BLaER1 treated with 17β-estradiol and CSF1 and Interleukin-3, amounts not matched to agents 10 nM and 100 nM (cell line): ENCODE data around the gene LRRC7.
"Not testable (repeated sequence)": the region's sequence is repeated elsewhere in the genome, so short reads cannot be mapped to it uniquely, and the experiment has no call there.

Experiments
- H3K27ac ChIP-seq, 11 experiments: shearing (Covaris generic); formaldehyde crosslinking; 2 replicates each; pipeline ENCODE4 v1.8.1; 2022
- H3K27me3 ChIP-seq, 11 experiments: shearing (Covaris generic); formaldehyde crosslinking; 2 replicates each; pipeline ENCODE4 v1.8.1; 2022
- H3K36me3 ChIP-seq, 11 experiments: shearing (Covaris generic); formaldehyde crosslinking; 2 replicates each; pipeline ENCODE4 v1.8.1; 2022
- H3K4me1 ChIP-seq, 10 experiments: shearing (Covaris generic); formaldehyde crosslinking; 2 replicates each; pipeline ENCODE4 v1.8.1; 2022
- H3K4me2 ChIP-seq, 11 experiments: shearing (Covaris generic); formaldehyde crosslinking; 2 replicates each; pipeline ENCODE4 v1.8.1; 2022
- H3K4me3 ChIP-seq, 10 experiments: shearing (Covaris generic); formaldehyde crosslinking; 2 replicates each; pipeline ENCODE4 v1.8.1; 2022
- H3K9ac ChIP-seq, 11 experiments: shearing (Covaris generic); formaldehyde crosslinking; 2 replicates each; pipeline ENCODE4 v1.8.1; 2022
- H3K9me3 ChIP-seq, 11 experiments: shearing (Covaris generic); formaldehyde crosslinking; replicated peaks in 1 of 11; 2 replicates each; pipeline ENCODE4 v1.8.1; 2022
- H4K20me1 ChIP-seq, 11 experiments: shearing (Covaris generic); formaldehyde crosslinking; 2 replicates each; pipeline ENCODE4 v1.8.1; 2022
- Cebpa-rat ChIP-seq, 11 experiments: shearing (Covaris generic); IDR thresholded peaks; 2 replicates each; pipeline ENCODE4 v1.8.1; 2022

The LRRC7 gene

DNA sequence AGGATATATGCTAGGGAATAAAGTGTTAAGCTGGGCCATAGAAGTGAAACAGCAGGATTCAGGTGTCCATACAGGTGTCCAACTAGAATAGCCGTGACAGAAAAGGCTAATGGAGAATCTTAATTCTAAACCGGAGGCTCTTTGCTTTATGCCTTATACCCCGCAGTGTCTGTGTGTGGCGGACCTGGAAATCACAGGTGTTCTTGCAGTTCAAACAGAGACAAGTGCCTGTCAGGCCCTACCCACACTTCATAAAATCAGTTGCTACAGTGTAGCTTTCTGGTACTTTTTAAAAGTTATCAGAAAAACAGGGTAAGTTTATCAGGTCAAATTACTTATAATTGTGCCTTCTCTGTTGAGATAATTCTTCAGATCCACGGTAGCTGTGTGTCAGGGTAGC, 293.9 kb downstream of the LRRC7 start:
- Histone ChIP-seq H3K4me3 (no peak overlapping the region), H3K36me3 (no peaks in the 10 kb centered on the region), H4K20me1 (no peaks in the 10 kb centered on the region), H3K27ac (no peak overlapping the region), H3K4me1 (peaks cover 0 to 10% (median 4%) of the 10 kb centered on the region in 10 experiments; a peak in 6 of 20 replicates), H3K4me2 (no peak overlapping the region), H3K9ac (no peak overlapping the region), H3K9me3 (no peaks in the 10 kb centered on the region), H3K27me3 (no peaks in the 10 kb centered on the region)
- TF ChIP-seq Cebpa-rat (IDR thresholded peaks at IDR 0.05) = no peak

DNA sequence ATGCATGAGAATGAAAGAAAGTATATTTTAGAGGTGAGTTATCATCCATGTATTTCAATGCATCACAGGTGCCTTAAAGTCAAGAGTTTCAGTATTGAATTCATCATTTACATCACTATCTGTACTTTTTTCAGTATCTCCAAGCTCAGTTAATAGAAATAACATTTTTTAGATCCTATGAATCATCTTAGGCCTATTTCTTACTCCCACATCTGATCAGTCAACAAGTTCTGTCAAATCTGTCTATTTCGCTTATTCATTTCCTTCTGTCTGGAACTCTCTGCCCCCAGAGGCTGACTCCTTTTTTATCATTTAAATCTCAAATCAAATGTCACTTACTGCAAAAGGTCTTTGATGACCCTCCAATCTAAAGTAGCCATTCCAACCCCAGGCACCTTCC, 295.2 kb downstream of the LRRC7 start:
- Histone ChIP-seq H3K9me3 (no peaks in the 10 kb centered on the region), H4K20me1 (no peaks in the 10 kb centered on the region), H3K27ac (no peak overlapping the region), H3K27me3 (no peaks in the 10 kb centered on the region), H3K4me2 (no peak overlapping the region), H3K4me3 (no peak overlapping the region), H3K36me3 (no peaks in the 10 kb centered on the region), H3K9ac (no peak overlapping the region), H3K4me1 (peaks cover 0 to 10% (median 4%) of the 10 kb centered on the region in 10 experiments; a peak in 6 of 20 replicates)
- no peak for TF ChIP-seq Cebpa-rat (IDR thresholded peaks at IDR 0.05)

DNA sequence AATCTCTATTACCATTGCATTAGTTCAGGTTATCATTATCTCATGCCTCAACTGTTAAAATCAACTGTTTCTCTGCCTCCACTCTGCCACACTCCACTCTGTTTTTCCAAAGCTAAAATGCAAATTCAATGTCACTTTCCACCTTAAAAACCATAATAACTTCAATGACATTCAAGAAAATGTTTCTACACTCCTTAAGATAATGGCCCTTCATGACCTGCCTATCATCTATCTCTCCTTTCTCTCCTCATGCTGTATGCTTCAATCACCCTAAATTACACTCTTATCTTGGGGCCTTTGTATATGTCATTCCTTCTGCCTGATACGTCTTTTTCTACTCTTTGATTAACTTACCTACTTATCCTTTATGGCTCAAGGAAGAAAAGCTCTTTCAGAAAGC, 296.0 kb downstream of the LRRC7 start:
- Histone ChIP-seq H4K20me1 (no peaks in the 10 kb centered on the region), H3K36me3 (no peaks in the 10 kb centered on the region), H3K9me3 (no peaks in the 10 kb centered on the region), H3K4me1 (peaks cover 0 to 7% (median under 1%) of the 10 kb centered on the region in 10 experiments; a peak in 5 of 20 replicates), H3K27ac (no peak overlapping the region), H3K27me3 (no peaks in the 10 kb centered on the region), H3K9ac (no peak overlapping the region), H3K4me3 (no peak overlapping the region), H3K4me2 (no peak overlapping the region)
- TF ChIP-seq Cebpa-rat (IDR thresholded peaks at IDR 0.05) = no peak

DNA sequence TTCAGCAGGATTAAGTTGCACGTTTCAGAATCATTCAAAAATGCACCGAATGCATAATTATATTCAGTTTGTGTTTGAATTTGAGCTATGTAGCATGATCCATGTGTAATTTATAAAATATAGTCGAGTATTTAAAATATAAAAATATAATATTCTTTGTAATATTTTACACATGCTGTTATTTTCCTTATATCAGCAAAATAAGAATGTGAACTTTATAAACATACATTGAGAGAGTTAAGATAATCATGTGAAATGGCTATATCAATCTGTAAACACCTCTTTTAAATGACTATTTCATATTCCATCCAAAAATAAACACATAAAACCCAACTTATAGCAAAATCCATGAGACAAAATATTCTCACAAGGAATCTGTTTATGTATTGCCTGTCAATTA, 303.7 kb downstream of the LRRC7 start:
- Histone ChIP-seq H3K9ac (no peak overlapping the region), H3K27ac (no peak overlapping the region), H3K36me3 (no peaks in the 10 kb centered on the region), H3K27me3 (no peaks in the 10 kb centered on the region), H3K4me1 (no peaks in the 10 kb centered on the region), H4K20me1 (no peaks in the 10 kb centered on the region), H3K4me2 (no peak overlapping the region), H3K4me3 (no peak overlapping the region), H3K9me3 (no peaks in the 10 kb centered on the region)
- no peak for TF ChIP-seq Cebpa-rat (IDR thresholded peaks at IDR 0.05)

DNA sequence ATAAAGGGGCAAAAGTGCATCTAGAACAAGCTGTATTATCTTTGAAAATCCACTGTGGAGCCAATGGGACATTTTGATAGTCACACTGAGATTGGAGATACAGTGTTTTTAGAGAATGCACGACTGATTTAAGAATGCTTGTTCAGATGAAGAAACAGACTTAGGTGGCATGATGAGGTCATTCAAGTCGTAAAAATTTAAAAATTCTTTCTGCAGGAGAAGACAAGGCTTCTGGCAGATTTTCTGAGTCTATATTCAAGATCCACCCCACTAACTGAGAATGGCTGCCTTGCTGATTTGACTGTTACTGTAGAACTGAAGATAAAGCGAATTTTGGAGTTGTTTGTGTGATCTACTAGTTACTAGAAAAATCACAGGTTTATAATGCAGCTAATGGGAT, 310.6 kb downstream of the LRRC7 start:
- Histone ChIP-seq H3K9ac (no peak overlapping the region), H3K27me3 (no peaks in the 10 kb centered on the region)

DNA sequence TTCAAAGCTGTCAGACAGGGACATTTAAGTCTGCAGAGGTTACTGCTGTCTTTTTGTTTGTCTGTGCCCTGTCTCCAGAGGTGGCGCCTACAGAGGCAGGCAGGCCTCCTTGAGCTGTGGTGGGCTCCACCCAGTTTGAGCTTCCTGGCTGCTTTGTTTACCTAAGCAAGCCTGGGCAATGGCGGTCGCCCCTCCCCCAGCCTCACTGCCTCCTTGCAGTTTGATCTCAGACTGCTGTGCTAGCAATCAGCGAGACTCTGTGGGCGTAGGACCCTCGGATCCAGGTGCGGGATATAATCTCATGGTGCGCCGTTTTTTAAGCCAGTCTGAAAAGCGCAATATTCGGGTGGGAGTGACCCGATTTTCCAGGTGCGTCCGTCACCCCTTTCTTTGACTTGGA, 320.3 kb downstream of the LRRC7 start:
- H4K20me1 ChIP-seq, H3K27ac ChIP-seq, H3K4me1 ChIP-seq, H3K4me3 ChIP-seq, H3K9ac ChIP-seq, H3K27me3 ChIP-seq, H3K36me3 ChIP-seq, H3K4me2 ChIP-seq: not testable (repeated sequence)
- H3K9me3 ChIP-seq = peaks cover 18 to 29% (median 24%) of the 10 kb centered on the region in 11 experiments

More for the DNA sequence above, 310.6 kb downstream of the LRRC7 start:
- Histone ChIP-seq H3K4me3 (no peak overlapping the region), H3K36me3 (no peaks in the 10 kb centered on the region), H3K4me2 (no peak overlapping the region), H3K9me3 (no peaks in the 10 kb centered on the region), H4K20me1 (no peaks in the 10 kb centered on the region), H3K4me1 (peaks cover 0 to 22% (median 0%) of the 10 kb centered on the region in 10 experiments; a peak in 8 of 20 replicates), H3K27ac (no peak overlapping the region)
- no peak for TF ChIP-seq Cebpa-rat (IDR thresholded peaks at IDR 0.05)

DNA sequence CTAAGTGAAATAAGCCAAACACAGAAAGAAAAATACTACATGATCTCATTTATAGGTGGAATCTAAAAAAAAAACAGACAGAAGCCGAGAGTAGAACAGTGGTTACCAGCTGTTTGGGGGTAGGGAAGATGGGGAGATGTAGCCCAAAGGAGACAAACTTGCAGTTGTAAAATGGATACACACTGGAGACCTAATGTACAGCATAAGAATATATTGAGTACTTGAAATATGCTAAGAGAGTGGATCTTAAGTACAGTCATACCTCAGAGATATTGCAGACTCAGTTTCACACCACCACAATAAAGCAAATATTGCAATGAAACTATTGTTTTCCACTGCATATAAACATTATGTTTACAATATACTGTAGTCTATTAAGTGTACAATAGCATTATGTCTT, 320.9 kb downstream of the LRRC7 start:
- H3K4me2 ChIP-seq = no peak overlapping the region
- no peak overlapping the region for H3K27ac ChIP-seq
- TF ChIP-seq Cebpa-rat (IDR thresholded peaks at IDR 0.05) = no peak
- no peaks in the 10 kb centered on the region for H3K4me1 ChIP-seq
- no peaks in the 10 kb centered on the region for H3K27me3 ChIP-seq
- H3K4me3 ChIP-seq = no peak overlapping the region
- H3K9me3 ChIP-seq = peaks cover 18 to 29% (median 24%) of the 10 kb centered on the region in 11 experiments
- H3K36me3 ChIP-seq = no peaks in the 10 kb centered on the region
- H4K20me1 ChIP-seq = no peaks in the 10 kb centered on the region
- H3K9ac ChIP-seq = no peak overlapping the region

DNA sequence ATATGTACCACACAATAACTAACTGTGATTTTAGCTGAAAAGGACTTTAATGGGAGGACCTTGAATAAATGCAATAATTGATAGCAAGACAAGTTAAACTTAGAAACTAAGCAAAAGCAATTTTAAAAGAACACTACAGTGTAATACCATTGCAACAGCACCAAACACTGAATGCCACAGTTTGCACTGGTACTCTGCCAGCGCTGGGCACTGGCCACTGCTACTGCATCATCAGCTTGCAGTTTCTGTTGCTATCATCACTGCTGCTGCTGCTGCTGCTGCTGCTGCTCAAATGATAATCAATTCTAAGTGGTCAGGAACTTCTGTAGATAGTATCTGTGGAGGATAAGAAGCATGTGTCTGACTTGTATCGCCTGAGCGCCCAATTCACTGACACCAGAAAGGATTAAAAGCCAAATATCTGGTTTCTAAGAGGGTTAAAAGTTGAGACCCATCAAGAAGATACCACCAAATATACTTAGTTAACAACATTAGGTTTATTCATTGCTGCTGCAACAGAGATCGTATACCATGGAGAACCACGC, 330.8 kb downstream of the LRRC7 start:
- no peak overlapping the region for H3K4me3 ChIP-seq
- no peak for TF ChIP-seq Cebpa-rat (IDR thresholded peaks at IDR 0.05)
- H3K9ac ChIP-seq = no peak overlapping the region
- H3K27ac ChIP-seq = no peak overlapping the region
- H3K4me2 ChIP-seq = no peak overlapping the region
- no peaks in the 10 kb centered on the region for H3K36me3 ChIP-seq
- H3K9me3 ChIP-seq = no peaks in the 10 kb centered on the region
- H3K4me1 ChIP-seq = peaks cover 0 to 16% (median 0%) of the 10 kb centered on the region in 10 experiments; a peak in 2 of 20 replicates
- H4K20me1 ChIP-seq = no peaks in the 10 kb centered on the region
- no peaks in the 10 kb centered on the region for H3K27me3 ChIP-seq

DNA sequence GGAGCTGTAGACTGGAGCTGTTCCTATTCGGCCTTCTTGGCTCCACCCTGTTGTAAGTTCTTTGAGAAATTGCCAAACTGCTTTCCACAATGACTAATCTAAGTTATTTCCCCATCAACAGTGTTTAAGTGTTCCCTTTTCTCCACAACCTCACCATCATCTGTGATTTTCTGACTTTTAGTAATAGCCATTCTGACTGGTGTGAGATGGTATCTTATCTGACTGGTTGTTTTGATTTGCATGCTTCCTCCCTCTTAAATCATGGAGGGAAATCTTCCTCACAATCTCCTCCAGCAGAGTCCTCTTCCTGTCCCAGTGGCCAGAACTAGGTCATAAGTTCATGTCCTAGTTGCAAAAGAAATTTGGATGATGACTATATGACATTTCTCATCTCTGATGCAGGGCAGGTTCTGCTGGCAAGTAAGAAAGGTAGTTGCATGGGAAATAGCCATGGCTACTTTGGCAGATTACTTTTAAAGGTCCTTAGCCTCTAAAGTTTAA, 343.6 kb downstream of the LRRC7 start:
- TF ChIP-seq Cebpa-rat (IDR thresholded peaks at IDR 0.05) = no peak
- Histone ChIP-seq H3K4me3 (no peak overlapping the region), H3K27ac (peak overlapping the region in 3 of 11 experiments; percentile 47 to 54 (median 50); a peak in 6 of 22 replicates), H3K9me3 (peaks cover 0 to 8% (median 0%) of the 10 kb centered on the region in 11 experiments; a peak in 4 of 22 replicates), H3K36me3 (no peaks in the 10 kb centered on the region), H3K27me3 (no peaks in the 10 kb centered on the region), H4K20me1 (no peaks in the 10 kb centered on the region), H3K4me1 (peaks cover 0 to 27% (median 4%) of the 10 kb centered on the region in 10 experiments; a peak in 6 of 20 replicates), H3K9ac (no peak overlapping the region), H3K4me2 (peak overlapping the region in 3 of 11 experiments; percentile 27 to 65 (median 54); a peak in 6 of 22 replicates)

DNA sequence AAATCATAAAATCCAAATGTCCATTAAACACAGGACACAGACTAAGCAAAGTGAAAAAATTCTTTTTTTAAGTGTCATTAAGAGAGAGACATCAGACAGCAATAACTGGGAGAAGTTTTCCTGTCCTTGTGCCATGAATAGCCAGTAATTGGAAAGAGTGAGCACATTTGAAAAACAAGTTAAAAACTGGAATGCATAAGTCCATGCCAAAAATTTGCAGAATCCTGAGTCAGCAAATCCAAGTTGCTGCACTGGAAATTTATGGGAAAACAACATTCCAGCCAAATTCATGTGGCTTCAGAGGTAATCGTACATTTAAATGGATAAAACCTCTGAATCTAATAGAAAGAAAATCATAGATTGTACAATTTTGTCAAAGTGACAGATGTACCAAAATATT, 346.3 kb downstream of the LRRC7 start:
- no peak for TF ChIP-seq Cebpa-rat (IDR thresholded peaks at IDR 0.05)
- H3K36me3 ChIP-seq = no peaks in the 10 kb centered on the region

More for the DNA sequence above, 346.3 kb downstream of the LRRC7 start:
- H3K9ac ChIP-seq = no peak overlapping the region
- peaks cover 0 to 27% (median 4%) of the 10 kb centered on the region in 10 experiments; a peak in 6 of 20 replicates for H3K4me1 ChIP-seq
- H3K9me3 ChIP-seq = peaks cover 0 to 8% (median 0%) of the 10 kb centered on the region in 11 experiments; a peak in 4 of 22 replicates
- H4K20me1 ChIP-seq = no peaks in the 10 kb centered on the region
- no peak overlapping the region for H3K27ac ChIP-seq
- H3K27me3 ChIP-seq = no peaks in the 10 kb centered on the region
- no peak overlapping the region for H3K4me2 ChIP-seq
- H3K4me3 ChIP-seq = no peak overlapping the region
